NCI-H1694 treated with DMSO at 0.1 percent for 48 hours (cell line): ENCODE results near the gene SPATS2L.

Source experiments
- DNase-seq: peaks from one replicate; lab custom pipeline; 2025; lab: John Stamatoyannopoulos, UW

SPATS2L gene

GRCh38 chr2:200378652-200379290 is 72.3 kb downstream of the SPATS2L start:
- no peak for DNase-seq

- no peak for DNase-seq
Measured at GRCh38 chr2:200379481-200380090, 73.1 kb downstream of the SPATS2L start.

GRCh38 chr2:200380091-200380561 is 73.6 kb downstream of the SPATS2L start:
- no peak for DNase-seq

GRCh38 chr2:200380833-200381542 is 74.5 kb downstream of the SPATS2L start:
- DNase-seq, result no peak

DNA sequence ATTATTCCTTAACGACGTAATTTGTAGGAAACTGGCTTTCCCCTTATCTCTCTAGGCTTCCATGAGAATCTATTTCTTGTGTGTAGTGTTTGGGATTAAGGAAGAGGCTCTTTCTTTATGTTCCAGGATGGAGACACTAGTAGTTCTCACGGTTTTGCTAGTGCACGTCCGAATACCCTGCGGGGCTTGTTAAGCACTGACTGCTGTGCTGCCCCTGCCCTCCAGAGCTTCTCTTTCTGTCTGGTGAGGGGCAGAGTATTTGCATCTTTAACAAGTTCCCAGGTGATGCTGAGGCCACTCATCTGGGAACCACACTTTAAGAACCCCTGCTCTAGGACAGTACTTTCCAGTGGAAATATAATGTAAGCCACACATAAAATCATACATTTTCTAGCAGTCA is 76.4 kb downstream of the SPATS2L start:
- DNase-seq, result no peak

DNA sequence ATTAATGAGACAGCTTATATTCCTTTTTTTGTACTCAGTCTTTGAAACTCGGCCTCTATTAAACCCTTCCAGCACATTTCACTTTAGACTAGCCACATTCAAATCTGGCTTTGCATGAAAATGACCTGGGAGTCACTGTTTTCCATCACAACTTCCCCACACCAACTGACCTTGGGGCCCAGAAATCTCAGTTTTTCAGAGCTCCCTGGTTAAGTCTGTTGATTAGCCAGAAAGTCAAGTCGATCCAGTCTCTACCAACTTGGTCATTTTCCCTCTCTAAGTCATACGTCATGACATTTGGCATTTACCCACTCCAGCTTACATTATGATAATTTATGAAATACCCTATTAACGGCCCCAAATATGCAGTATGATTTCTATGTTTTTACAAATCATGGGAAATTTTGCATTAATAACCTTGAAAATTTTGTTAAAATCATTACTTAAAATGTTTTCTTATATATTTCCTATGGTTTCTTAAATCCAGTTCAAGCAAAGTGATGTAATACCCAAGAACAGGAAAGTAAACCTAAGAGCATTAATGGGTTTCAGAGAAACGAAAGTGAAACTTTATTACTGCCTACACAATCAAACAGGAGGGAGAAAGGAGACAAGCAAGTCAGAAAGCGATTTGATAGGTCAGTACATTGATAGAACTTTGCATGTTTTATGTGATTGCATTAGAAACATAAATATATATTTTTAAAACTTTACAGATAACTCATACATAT is 77.1 kb downstream of the SPATS2L start:
- DNase-seq, result no peak

DNA sequence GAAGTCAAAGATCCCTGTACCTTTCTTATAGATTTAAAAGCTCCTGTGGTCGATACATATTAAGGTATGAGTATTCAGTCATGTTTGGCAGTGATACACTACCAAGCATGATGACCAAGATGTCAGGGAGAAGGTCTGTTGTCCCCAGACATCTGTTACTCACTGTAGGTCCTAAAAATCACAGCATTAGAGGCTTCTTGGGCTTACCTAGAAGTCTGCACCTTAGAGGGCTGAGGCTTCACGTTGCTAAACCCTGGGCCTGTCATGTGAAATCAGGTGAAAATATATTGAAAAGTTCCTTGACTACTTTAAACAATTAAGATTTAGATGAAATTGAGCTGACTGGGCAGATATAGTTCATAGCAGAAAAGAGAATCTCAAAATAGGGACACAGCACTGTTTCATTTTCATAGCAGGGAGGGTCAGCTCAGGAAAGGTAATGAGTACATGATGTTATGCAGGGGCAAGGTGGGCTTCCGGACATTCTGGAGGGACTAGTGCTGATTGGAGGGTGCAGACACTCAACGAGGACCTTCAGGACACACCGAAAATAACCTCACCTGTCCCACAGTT is 78.7 kb downstream of the SPATS2L start:
- DNase-seq, result no peak

DNA sequence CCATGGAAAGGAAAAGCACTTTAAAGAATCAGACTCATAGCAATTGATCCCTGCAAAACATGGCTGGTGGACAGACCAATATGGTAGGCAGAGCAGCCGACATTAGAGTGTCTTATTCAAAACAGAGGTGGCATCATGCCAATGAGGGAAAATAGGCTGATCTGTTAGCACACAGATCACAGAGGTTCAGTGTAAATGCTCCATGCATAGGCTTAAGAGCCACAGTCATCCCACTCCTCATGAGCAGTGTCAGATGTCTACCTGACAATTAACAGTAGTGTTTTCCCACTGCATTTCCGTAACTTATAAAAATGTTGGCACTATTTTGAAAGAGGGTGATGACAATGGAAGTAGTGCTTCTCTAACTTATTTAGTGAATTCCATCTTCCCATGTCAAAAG is 86.7 kb downstream of the SPATS2L start:
- DNase-seq, result no peak

DNA sequence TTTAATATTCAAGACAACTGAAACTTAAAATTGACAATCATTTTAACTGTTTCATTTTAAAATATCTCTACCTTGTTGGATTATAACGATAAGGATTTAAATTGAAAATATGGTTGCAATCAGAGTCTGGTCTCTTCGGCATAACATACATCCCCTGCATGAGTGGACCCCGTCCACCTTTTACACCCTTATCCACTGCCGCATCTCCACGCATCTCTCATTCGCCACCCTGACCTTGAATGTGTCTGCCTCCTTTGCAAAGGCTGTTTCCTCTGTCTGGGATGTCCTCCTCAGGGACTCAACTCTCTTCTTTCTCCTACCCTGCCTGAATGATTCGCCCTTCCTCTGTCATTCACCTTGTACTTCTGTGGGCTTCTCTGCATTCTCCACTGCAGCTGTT is 87.6 kb downstream of the SPATS2L start:
- no peak for DNase-seq

GRCh38 chr2:200396781-200397242 is 90.3 kb downstream of the SPATS2L start:
- no peak for DNase-seq

- no peak for DNase-seq
Measured at GRCh38 chr2:200397785-200398184, 91.3 kb downstream of the SPATS2L start.

DNA sequence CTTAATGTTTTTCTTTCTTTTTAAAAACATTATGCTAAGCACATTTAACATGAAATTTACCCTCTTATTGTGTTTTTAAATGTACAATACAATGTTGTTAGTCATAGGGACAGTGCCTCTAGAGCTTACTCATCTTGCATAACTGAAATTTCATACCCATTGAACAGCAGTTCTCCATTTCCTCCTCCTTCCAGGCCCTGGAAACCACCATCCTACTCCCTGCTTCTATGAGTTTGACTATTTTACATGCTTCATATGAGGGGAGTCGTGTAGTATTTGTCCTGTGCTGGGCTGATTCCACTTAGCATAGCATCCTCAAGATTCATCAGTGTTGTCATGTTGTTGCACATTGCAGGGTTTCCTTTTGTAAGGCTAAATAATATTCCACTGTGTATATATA is 92.6 kb downstream of the SPATS2L start:
- no peak for DNase-seq

- no peak for DNase-seq
Measured at GRCh38 chr2:200399636-200400035, 93.1 kb downstream of the SPATS2L start.

DNA sequence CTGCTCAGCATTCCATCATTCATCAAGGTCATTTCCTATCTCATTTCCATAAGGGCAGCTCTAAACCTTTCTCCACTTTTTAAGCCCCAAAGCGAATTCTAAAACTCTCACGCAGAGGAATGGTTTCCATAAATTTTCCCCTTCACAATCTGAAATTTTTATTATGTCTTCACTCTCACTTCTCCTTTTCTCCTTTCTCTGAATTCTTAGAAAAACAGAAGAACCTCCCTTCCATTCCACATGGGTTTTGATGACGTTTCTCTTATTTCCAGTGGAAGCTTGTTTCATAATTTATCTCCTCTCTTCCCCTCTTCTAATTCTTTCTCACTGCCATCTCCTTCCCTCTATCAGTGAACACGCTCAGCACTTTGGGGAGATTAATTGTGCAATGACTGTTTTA is 97.3 kb downstream of the SPATS2L start:
- no peak for DNase-seq

GRCh38 chr2:200404615-200405014 is 98.1 kb downstream of the SPATS2L start:
- no peak for DNase-seq

DNA sequence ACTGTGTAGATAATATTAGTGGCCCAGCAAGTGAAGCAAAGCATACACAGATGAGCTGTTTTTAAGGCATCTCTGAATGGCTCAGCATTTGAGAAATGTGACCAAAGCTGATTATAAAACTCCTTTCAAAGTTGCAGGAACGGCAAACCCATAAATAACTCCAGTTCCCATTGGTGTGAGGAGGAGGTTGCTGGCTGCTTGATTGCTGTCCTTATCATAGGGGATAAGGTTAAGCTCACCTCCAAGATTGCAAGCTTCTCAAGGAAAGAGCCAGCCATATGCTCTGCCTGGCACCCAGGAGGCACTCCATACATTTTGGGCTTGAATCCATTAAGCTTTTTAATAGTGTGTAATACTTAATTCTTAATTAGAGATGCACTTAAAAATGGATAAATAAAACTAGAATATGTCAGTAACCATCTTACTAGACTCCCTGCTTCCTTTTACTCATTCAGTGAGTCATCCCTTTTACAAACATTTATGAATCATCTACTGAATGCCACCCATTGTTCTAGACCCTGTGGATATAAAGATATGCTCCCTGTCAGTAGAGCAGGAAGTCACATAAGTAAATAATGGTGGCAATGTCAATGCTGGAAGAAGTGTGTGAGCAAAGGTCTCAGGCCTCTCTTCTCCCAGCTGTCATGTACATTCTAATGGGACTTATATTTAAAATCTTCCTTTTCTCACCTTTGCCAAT is 99.3 kb downstream of the SPATS2L start:
- DNase-seq, result no peak

DNA sequence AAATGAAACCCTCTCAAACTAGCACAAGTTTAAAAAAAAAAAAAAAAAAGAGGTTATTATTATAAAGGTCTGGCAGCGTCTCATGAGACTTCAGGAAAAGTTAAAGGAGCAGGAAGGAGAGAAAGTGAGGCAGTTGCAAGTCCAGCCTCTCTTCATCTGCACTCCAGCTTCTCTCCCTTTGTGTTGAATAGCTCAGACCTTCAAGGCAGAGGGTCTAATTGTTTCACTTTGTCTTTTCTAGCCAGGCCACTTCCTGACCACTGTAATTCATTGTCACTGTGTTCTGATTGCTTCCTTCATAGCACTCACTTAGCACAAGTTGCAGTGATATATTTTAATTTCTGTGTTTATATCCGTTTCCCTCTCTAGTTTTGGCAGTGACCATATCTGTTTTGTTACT is 99.9 kb downstream of the SPATS2L start:
- DNase-seq, result no peak

DNA sequence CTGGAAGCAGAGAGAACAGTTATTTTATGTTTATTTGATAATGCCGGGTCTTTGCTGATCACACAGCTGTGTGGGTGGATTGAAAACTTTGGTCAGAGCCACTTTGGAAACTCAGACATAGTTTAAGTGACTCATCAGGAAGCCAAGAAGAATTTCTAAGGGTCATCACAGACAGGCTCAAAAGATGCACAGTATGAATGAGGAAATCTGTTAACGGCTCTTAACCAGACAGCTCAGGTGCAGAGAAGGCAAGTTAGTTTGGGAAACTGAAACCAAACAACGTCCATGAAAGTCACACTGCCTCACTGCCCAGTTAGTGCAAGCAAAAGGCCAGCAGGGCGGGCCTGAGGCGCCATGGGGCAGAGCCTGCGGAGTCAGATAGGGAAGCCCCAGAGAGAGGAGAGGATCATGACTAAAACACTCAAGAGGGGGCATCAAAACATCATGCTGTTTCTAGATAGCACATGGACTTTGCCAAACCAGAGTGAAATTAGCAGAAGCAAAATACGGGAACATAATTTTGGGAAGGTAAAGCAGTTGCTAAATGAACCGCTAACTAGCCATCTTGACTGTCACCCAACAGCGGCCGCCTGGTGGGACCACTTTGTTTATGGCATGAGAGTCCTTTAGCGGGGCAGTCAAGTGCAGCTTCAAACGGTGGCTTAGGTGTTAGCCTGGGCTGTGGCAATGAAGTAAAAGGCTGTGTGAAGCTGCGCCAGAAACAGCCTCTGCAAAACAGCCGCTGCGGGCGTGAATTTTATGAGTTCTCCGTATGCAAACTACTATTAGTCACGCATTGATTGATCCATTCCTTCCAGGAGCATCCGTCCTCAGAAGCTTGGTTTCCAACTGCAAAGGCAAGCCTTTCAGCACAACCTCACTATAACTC is 102.2 kb downstream of the SPATS2L start:
- no peak for DNase-seq

- no peak for DNase-seq
Measured at GRCh38 chr2:200411831-200412230, 105.3 kb downstream of the SPATS2L start.

DNA sequence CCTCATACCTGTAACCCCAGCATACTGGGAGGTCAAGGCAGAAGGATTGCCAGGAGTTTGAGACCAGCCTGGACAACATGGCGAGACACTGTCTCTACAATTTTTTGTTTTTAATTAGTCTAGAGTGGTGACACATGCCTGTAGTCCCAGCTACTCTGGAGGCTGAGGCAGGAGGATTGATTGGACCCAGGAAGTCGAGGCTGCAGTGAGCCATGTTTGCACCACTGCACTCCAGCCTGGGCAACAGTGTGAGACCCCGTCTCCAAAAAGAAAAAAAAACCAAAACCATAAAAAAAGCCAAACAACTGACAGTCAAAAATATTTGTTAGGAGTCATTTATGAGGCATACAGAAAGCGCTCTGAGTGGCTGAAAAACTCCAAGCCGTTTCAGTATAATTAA is 107.9 kb downstream of the SPATS2L start:
- no peak for DNase-seq

DNA sequence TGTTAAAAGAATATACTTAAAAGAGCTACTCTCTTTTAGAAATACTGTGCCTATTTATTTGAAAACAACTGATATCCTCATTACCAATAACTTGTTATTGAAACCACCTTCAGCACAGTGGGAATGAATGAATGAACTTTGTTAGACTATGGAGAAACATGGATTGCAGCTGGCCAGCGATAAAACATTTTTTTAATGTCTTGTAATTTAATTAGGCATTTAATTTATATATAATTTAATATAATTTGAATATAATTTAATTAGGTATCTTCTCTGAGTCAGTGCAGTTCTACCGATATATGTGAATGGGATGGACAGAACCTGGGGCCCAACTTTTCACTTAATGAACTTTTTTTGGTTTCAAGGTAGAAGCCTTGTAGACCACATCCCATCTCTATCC is 109.0 kb downstream of the SPATS2L start:
- DNase-seq, result no peak
